WI38 (cell line): ENCODE measurements around the gene SLC11A2.
"Not testable (repeated sequence)": the region's sequence is repeated elsewhere in the genome, so short reads cannot be mapped to it uniquely, and the experiment has no call there.

Experiments used
- H3K4me3 ChIP-seq: 2 replicates; pipeline ENCODE4 v1.5.1; 2011; ENCODE audit warnings: low read depth, mild to moderate bottlenecking, control low read depth, low read length
- CTCF ChIP-seq: IDR thresholded peaks from 2 replicates; pipeline ENCODE4 v1.5.1; 2012; ENCODE audit warnings: low read depth, mild to moderate bottlenecking, control low read depth, low read length

Gene SLC11A2

DNA sequence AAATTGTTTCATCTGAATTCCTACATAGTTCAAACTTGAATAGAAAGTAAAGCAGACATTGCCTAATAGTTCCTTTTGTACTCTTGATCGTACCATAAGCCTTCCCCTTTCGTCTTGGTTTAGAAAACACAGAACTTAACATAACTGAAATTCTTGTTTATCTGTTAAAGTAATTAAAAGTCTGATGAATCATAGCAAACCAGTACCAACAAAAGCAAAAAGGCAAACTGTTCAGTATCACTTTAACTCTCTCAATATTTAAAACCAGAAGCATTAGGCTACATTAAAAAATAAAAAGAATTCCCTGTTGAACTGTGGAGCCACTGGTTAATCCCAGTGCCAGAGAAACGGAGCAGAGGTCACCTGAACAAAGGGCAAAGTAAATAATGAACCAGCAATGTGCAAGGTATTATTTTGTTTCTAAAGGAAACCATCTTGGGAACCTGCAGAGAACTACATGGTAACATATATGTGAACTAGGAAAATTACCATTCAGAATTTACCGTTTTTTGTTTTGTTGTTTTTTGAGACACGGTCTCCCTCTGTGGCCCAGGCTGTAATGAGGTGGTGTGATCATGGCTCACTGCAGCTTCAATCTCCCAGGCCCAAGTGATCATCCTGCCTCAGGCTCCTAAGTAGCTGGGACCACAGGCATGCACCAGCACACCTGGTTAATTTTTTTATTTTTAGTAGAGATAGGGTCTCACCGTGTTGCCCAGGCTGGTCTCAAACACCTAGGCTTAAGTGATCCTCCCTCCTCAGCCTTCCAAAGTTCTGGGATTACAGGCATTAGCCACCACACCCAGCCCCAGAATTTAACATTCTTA lies 91.0 kb downstream of the SLC11A2 start:
- TF ChIP-seq CTCF = no peak
- peak overlapping the region; percentile 21 for H3K4me3 ChIP-seq

DNA sequence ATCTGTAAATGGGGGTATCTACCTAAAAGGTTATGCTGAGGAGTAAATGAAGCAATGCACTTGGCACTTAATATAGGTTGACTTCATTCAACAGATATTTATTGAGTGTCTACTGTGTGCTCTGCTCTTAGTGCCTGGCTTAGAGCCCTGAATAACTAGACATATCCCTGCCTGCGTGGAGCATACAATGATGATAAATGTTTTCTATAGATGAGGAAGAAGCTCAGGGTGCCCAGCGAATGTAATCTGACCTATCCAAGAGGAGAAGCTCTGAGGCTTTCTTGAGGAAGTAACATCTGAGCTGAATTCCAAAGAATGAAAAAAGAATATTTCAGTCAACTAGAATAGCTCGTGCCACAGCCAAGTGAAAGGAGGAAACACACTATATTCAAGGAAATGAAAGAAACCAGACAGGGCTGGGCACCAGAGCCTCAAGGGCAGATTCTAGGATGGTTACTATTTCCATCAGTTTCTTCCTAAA lies 91.8 kb downstream of the SLC11A2 start:
- no peak for TF ChIP-seq CTCF
- 0 out of 2 replicates have a peak overlapping the region, but pooled peaks have one; percentile 15 for H3K4me3 ChIP-seq

DNA sequence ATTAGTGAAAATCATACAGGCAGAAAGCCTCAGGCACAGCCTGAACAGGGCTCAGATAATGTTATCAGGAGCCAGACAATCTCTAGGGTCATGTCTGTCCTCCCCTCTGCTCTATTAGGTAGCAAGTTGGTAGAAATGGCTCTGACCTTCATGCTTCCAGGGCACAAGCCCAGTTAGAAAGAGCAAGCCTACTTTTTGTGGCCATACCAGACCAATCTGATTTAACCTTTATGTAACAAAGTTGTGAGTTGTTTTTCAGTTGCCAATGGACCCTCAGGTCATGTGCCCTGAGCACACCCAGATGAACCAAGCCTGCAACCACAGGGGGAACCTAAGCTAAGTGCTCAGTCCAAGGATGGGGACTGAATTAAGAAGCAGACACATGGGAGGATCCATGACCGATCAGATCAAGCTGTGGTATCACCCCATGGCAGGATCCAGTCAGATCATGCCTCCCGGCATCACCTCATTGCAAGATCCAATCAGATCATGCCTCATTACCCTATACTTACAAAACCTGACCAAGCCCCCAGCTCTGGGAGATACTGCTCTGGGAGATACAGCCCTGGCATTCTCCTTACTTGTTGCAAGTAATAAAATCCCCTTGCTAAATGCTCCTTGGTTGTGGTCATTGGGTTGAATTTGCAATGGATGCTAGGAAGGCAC lies 92.6 kb downstream of the SLC11A2 start:
- no peak overlapping the region for H3K4me3 ChIP-seq

GRCh38 chr12:50932787-50933280 lies 93.3 kb downstream of the SLC11A2 start:
- H3K4me3 ChIP-seq = no peak overlapping the region
- no peak for TF ChIP-seq CTCF

More for the DNA sequence above, 92.6 kb downstream of the SLC11A2 start:
- TF ChIP-seq CTCF = no peak

- not testable (repeated sequence) for H3K4me3 ChIP-seq
These were observed 95.7 kb downstream of the SLC11A2 start for GRCh38 chr12:50930477-50930876.

DNA sequence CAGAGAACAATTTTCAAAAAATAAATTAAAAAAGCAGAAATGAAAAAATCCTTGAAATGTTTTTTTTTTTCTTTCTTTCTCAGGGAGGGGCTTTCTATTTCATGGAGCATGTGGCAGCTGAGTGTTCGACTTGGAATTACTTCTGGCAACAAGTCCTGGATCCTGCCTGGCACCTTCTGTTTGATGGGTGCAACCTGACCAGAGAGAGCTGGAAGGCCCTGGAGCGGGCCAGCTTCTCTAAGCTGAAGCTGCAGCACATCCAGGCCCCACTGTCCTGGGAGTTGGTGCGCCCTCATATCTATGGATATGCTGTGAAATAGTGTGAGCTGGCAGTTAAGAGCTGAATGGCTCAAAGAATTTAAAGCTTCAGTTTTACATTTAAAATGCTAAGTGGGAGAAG lies 96.4 kb downstream of the SLC11A2 start:
- no peak overlapping the region for H3K4me3 ChIP-seq

More for the DNA sequence above, 96.4 kb downstream of the SLC11A2 start:
- no peak for TF ChIP-seq CTCF
